Panc1 (cell line): ENCODE results near the gene ABLIM2.

Experiments
- POLR2AphosphoS5 ChIP-seq: IDR thresholded peaks from 2 replicates; pipeline ENCODE4 v1.6.1; 2012; ENCODE audit warnings: mild to moderate bottlenecking, low read depth, low read length, moderate library complexity
- SIN3A ChIP-seq: IDR thresholded peaks from 2 replicates; pipeline ENCODE4 v1.6.1; 2012; ENCODE audit warnings: low read depth, mild to moderate bottlenecking, low read length, moderate library complexity, borderline replicate concordance; ENCODE audit not compliant: insufficient read depth
- TCF7L2 ChIP-seq: IDR thresholded peaks from 2 replicates; pipeline ENCODE4 v1.6.1; 2011; ENCODE audit warnings: mild to moderate bottlenecking, low read depth, low read length, inconsistent platforms
- TF ChIP-seq, protein P1 (sequence below): fragments of 450-650 bp; IDR thresholded peaks from 2 replicates; pipeline ENCODE4 v1.5.1; 2017; ENCODE audit warnings: mild to moderate bottlenecking

DNA sequence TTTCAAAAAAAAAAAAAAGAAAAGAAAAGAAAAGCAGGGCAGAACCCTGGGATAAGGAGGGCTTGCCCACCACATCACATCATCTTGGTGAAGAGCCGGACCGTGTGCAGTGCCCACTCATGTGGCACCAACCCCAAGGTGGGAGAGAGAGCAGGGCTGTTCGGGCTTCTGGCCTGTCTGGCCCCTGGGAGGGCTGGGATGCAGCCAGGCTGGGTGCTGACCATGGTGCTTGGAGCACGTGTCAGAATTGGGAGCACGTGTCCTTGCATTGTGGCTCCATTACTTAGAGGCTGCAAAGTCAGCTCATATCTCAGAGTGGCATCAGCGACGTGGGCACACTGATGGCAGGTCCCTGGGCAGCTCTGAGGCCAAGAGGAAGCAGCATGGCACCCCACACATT, 118.0 kb downstream of the ABLIM2 start:
- TF ChIP-seq, protein P1, sequence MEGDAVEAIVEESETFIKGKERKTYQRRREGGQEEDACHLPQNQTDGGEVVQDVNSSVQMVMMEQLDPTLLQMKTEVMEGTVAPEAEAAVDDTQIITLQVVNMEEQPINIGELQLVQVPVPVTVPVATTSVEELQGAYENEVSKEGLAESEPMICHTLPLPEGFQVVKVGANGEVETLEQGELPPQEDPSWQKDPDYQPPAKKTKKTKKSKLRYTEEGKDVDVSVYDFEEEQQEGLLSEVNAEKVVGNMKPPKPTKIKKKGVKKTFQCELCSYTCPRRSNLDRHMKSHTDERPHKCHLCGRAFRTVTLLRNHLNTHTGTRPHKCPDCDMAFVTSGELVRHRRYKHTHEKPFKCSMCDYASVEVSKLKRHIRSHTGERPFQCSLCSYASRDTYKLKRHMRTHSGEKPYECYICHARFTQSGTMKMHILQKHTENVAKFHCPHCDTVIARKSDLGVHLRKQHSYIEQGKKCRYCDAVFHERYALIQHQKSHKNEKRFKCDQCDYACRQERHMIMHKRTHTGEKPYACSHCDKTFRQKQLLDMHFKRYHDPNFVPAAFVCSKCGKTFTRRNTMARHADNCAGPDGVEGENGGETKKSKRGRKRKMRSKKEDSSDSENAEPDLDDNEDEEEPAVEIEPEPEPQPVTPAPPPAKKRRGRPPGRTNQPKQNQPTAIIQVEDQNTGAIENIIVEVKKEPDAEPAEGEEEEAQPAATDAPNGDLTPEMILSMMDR, result no peak
- TF ChIP-seq POLR2AphosphoS5 (no peak), TCF7L2 (no peak), SIN3A (no peak)
